ENCODE data around the gene SRSF10.
"Not testable (repeated sequence)": the region's sequence is repeated elsewhere in the genome, so short reads cannot be mapped to it uniquely, and the experiment has no call there.

SRSF10 gene

GRCh38 chr1:24010650-24011049 is 30.5 kb upstream of the SRSF10 start:
- Histone ChIP-seq H3F3A (ENCODE audit: low read depth) (no peaks in the 10 kb centered on the region), H4K20me1 (ENCODE audit: insufficient read depth, low read length, poor library complexity, severe bottlenecking) (no peaks in the 10 kb centered on the region), H3K4me3 (ENCODE audit: low read length, poor library complexity, severe bottlenecking) (no peak overlapping the region), H3K79me2 (ENCODE audit: insufficient read depth, low read length) (no peaks in the 10 kb centered on the region), H3K9me3 (ENCODE audit: insufficient read depth, low read depth, low read length) (no peaks in the 10 kb centered on the region), H3K27me3 (ENCODE audit: insufficient read depth, low read length, poor library complexity, severe bottlenecking) (no peaks in the 10 kb centered on the region), H3K9ac (ENCODE audit: low read depth, low read length, poor library complexity, severe bottlenecking) (no peak overlapping the region), H3K4me1 (ENCODE audit: insufficient read depth, low read length, poor library complexity, severe bottlenecking) (no peaks in the 10 kb centered on the region), H3K36me3 (ENCODE audit: insufficient read depth, low read length) (no peaks in the 10 kb centered on the region), H3K9me2 (replicated peaks; ENCODE audit: low read depth, low read length) (no peaks in the 10 kb centered on the region), H3K4me2 (ENCODE audit: low read depth, low read length, poor library complexity, severe bottlenecking) (no peak overlapping the region), H2AFZ (ENCODE audit: low read length) (no peak overlapping the region)
- TF ChIP-seq EZH2phosphoT487 (IDR thresholded peaks at IDR 0.05; ENCODE audit: borderline replicate concordance) (no peak), CTCF (conservative IDR thresholded peaks at IDR 0.05; ENCODE audit: low read length) (no peak)

DNA sequence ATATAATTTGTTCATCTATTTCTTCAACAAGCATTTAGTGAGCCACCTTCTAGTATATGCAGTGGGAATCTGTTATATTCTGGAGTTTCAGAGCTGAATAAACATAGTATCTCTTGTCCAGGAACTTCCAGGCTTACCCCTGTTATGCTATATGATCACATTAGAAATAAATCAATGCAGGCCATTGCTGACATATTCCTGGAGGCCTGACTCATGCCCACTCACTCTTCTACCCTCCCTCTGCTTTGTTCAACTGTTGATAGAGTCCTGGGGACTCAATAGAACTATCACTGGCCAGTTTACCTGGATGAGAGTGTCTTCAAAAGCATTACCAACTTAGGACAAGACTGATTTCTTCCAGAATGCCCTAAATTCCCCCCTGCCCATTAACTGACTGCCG is 29.3 kb upstream of the SRSF10 start:
- no peak overlapping the region for H3K4me3 ChIP-seq (ENCODE audit: low read length, poor library complexity, severe bottlenecking)
- H3K9me2 ChIP-seq (replicated peaks; ENCODE audit: low read depth, low read length), result no peaks in the 10 kb centered on the region
- H3K4me1 ChIP-seq (ENCODE audit: insufficient read depth, low read length, poor library complexity, severe bottlenecking), result no peaks in the 10 kb centered on the region
- no peaks in the 10 kb centered on the region for H3K27me3 ChIP-seq (ENCODE audit: insufficient read depth, low read length, poor library complexity, severe bottlenecking)
- H3K9me3 ChIP-seq (ENCODE audit: insufficient read depth, low read depth, low read length), result no peaks in the 10 kb centered on the region
- no peaks in the 10 kb centered on the region for H3K36me3 ChIP-seq (ENCODE audit: insufficient read depth, low read length)
- H3F3A ChIP-seq (ENCODE audit: low read depth), result no peaks in the 10 kb centered on the region
- H2AFZ ChIP-seq (ENCODE audit: low read length), result no peak overlapping the region
- H3K79me2 ChIP-seq (ENCODE audit: insufficient read depth, low read length), result no peaks in the 10 kb centered on the region
- H3K4me2 ChIP-seq (ENCODE audit: low read depth, low read length, poor library complexity, severe bottlenecking), result no peak overlapping the region
- no peak overlapping the region for H3K9ac ChIP-seq (ENCODE audit: low read depth, low read length, poor library complexity, severe bottlenecking)
- no peak for TF ChIP-seq EZH2phosphoT487 (IDR thresholded peaks at IDR 0.05; ENCODE audit: borderline replicate concordance)
- TF ChIP-seq CTCF (conservative IDR thresholded peaks at IDR 0.05; ENCODE audit: low read length), result no peak
- H4K20me1 ChIP-seq (ENCODE audit: insufficient read depth, low read length, poor library complexity, severe bottlenecking), result no peaks in the 10 kb centered on the region

GRCh38 chr1:24008574-24009184 is 28.6 kb upstream of the SRSF10 start:
- not testable (repeated sequence) for H4K20me1 ChIP-seq (ENCODE audit: insufficient read depth, low read length, poor library complexity, severe bottlenecking); H3F3A ChIP-seq (ENCODE audit: low read depth); H3K27me3 ChIP-seq (ENCODE audit: insufficient read depth, low read length, poor library complexity, severe bottlenecking); H3K4me1 ChIP-seq (ENCODE audit: insufficient read depth, low read length, poor library complexity, severe bottlenecking); H2AFZ ChIP-seq (ENCODE audit: low read length); H3K9ac ChIP-seq (ENCODE audit: low read depth, low read length, poor library complexity, severe bottlenecking); H3K9me2 ChIP-seq (replicated peaks; ENCODE audit: low read depth, low read length); H3K36me3 ChIP-seq (ENCODE audit: insufficient read depth, low read length); H3K4me2 ChIP-seq (ENCODE audit: low read depth, low read length, poor library complexity, severe bottlenecking); H3K79me2 ChIP-seq (ENCODE audit: insufficient read depth, low read length); H3K9me3 ChIP-seq (ENCODE audit: insufficient read depth, low read depth, low read length); H3K4me3 ChIP-seq (ENCODE audit: low read length, poor library complexity, severe bottlenecking)

DNA sequence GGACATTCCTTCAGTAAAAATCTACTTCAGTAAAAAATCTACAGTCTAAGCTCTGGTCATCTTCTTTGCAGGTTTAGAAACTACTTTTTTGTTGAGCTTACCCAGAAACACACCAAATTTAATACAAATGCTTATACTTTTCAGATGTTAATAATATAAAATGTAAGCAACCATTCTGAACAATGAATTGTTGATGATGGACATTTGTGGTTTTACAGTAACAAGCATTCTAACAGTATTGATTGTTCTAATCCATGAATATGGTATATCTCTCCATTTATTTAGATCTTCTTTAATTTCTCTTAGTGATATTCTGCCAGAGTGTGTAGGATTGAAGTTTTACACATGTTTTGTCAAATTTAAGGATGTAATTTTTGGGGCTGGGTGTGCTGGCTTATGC is 27.0 kb upstream of the SRSF10 start:
- H3K9me3 ChIP-seq (ENCODE audit: insufficient read depth, low read depth, low read length), result no peaks in the 10 kb centered on the region
- no peak for TF ChIP-seq CTCF (conservative IDR thresholded peaks at IDR 0.05; ENCODE audit: low read length)
- TF ChIP-seq EZH2phosphoT487 (IDR thresholded peaks at IDR 0.05; ENCODE audit: borderline replicate concordance), result no peak
- H3K27me3 ChIP-seq (ENCODE audit: insufficient read depth, low read length, poor library complexity, severe bottlenecking), result no peaks in the 10 kb centered on the region
- no peaks in the 10 kb centered on the region for H3K36me3 ChIP-seq (ENCODE audit: insufficient read depth, low read length)
- no peak overlapping the region for H3K4me2 ChIP-seq (ENCODE audit: low read depth, low read length, poor library complexity, severe bottlenecking)
- no peaks in the 10 kb centered on the region for H3F3A ChIP-seq (ENCODE audit: low read depth)
- H3K79me2 ChIP-seq (ENCODE audit: insufficient read depth, low read length), result no peaks in the 10 kb centered on the region
- no peak overlapping the region for H2AFZ ChIP-seq (ENCODE audit: low read length)
- H3K4me3 ChIP-seq (ENCODE audit: low read length, poor library complexity, severe bottlenecking), result no peak overlapping the region
- H3K9me2 ChIP-seq (replicated peaks; ENCODE audit: low read depth, low read length), result no peaks in the 10 kb centered on the region
- H3K4me1 ChIP-seq (ENCODE audit: insufficient read depth, low read length, poor library complexity, severe bottlenecking), result peaks cover 14% of the 10 kb centered on the region
- H4K20me1 ChIP-seq (ENCODE audit: insufficient read depth, low read length, poor library complexity, severe bottlenecking), result no peaks in the 10 kb centered on the region
- no peak overlapping the region for H3K9ac ChIP-seq (ENCODE audit: low read depth, low read length, poor library complexity, severe bottlenecking)

Measured in Loucy (cell line).